CMK (cell line): Measurements from ENCODE around the gene BNC2.
"Not testable (repeated sequence)": the region's sequence is repeated elsewhere in the genome, so short reads cannot be mapped to it uniquely, and the experiment has no call there.

ENCODE experiments used
- DNase-seq: peaks from one replicate; pipeline ENCODE4 v3.0.0-alpha.2; 2010; ENCODE audit warnings: low read depth

Gene BNC2, protein sequence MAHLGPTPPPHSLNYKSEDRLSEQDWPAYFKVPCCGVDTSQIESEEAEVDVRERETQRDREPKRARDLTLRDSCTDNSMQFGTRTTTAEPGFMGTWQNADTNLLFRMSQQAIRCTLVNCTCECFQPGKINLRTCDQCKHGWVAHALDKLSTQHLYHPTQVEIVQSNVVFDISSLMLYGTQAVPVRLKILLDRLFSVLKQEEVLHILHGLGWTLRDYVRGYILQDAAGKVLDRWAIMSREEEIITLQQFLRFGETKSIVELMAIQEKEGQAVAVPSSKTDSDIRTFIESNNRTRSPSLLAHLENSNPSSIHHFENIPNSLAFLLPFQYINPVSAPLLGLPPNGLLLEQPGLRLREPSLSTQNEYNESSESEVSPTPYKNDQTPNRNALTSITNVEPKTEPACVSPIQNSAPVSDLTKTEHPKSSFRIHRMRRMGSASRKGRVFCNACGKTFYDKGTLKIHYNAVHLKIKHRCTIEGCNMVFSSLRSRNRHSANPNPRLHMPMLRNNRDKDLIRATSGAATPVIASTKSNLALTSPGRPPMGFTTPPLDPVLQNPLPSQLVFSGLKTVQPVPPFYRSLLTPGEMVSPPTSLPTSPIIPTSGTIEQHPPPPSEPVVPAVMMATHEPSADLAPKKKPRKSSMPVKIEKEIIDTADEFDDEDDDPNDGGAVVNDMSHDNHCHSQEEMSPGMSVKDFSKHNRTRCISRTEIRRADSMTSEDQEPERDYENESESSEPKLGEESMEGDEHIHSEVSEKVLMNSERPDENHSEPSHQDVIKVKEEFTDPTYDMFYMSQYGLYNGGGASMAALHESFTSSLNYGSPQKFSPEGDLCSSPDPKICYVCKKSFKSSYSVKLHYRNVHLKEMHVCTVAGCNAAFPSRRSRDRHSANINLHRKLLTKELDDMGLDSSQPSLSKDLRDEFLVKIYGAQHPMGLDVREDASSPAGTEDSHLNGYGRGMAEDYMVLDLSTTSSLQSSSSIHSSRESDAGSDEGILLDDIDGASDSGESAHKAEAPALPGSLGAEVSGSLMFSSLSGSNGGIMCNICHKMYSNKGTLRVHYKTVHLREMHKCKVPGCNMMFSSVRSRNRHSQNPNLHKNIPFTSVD

DNA sequence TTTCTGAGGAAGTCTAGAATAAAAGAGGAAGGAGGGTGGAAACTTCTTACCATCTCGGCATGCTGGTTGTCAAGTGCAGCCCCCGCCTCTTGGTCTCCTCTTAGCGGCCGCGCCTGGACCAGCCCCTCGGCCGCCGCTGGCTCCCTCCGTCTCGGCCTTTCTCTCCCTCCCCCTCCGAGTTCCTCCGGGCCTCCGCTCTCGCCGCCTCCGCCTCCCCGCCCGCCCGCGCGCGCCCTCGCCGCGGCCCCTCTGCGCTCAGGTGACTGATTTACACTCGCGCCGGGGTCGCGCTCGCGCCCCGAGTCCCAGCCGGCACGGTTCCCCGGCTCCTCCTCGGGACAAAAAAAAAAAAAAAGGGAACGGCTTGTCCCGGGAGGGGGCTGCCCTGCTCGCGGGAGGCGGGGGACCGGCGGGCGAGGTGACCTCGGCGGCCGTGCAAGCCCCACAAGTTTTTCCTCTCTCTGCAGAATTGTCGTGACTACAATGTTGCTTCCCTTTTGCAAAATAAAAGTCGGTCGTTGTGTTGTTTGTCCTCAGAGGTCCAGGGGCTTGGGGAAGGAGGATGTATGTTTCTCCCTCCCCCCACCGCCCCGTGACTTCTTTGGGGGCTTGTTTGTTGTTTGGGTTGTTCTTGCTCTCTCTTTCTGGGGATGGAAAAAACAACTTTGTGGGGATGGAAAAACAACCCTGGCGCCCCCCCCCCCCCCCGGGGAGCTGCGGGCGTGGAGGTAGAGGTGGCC lies at the start of gene BNC2:
Gene BNC2, minus strand, starts transcription at position 75 of the 740 bp plus-strand sequence. Its CDS starts 22 bp downstream, at position 53.
- DNase-seq: no peak

DNA sequence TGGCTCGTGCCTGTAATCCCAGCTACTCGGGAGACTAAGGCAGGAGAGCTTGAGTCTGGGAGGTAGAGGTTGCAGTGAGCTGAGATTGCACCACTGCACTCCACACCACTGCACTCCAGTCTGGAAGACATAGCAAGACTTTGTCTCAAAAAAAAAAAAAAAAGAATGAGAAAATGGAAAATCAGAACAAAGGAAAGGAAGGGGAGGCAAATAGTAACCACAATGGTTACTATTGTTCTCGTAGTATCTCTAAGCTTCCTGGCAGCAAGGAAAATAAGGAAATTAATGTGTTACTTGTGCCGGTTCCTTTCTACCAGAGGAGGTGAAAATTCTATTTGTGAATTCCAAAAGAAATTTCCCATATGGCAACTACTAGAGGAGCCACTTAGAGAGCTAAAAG lies 48.5 kb upstream of the BNC2 start:
- DNase-seq: no peak

DNA sequence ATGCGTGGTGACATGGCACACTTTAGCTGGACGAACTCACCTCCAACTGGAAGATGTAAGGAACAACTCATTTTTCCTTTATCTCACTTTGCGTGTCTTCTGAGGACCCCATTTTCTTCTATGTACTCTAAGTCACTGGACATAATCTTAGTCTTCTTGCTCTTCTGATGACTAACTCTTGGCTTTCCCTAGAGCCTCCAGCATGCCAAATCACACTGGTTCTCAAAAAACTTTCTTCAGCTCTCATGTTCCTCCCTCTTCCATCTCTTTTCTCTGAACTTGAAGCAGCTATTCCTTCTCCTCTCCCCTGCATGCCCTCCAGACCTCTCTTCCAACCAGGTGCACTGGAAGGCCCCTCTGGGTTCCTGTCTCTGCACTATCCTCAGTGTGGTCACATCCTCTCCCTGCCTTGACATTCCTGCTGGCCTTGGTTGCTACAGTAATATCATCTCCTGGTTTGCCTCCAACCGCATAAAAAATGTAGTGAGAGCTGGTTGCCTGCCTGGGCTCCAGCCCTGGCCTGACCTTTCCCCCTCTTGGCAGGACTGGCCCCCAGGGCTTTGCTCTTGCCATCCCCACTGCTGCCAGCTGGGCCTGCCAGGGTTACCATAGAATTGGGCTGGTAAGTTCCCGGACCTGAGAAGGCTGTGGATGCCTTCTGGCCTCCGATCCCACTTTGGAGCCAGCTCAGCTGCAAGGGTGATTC lies 44.8 kb upstream of the BNC2 start:
- DNase-seq: no peak

DNA sequence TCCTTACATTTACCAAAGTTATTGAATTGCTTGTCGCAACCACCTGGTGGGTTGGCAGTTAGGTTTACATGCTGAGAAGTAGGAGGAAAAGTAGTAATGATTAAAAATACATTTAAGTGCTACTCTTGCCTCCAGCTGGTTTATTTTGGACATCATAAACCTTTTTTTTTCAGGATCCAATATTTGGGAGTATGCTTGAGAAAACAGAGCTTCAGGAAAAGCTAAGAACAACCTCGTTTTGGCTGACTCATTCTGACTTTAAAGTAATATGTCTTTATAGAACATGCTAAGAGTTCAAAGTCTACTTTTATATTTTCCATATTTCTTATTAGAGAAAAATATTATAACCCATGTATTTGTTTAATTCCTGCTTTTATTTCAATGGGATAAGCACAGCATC lies 41.7 kb upstream of the BNC2 start:
- DNase-seq: no peak

DNA sequence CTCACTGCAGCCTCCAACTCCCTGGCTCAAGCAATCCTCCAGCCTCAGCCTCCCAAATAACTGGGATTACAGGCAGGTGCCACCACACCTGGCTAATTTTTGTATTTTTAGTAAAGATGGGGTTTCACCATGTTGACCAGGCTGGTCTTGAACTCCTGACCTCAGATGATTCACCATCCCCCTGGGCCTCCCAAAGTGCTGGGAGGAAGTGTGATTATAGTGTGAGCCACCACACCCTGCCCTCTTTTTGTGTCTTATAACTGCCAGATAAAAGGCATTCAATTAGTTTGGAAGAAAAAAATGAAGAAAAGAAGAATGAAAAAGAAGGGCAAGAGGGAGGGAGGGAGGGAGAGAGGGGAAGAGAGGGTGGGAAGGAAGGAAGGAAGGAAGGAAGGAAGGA lies 37.7 kb upstream of the BNC2 start:
- DNase-seq: not testable (repeated sequence)

DNA sequence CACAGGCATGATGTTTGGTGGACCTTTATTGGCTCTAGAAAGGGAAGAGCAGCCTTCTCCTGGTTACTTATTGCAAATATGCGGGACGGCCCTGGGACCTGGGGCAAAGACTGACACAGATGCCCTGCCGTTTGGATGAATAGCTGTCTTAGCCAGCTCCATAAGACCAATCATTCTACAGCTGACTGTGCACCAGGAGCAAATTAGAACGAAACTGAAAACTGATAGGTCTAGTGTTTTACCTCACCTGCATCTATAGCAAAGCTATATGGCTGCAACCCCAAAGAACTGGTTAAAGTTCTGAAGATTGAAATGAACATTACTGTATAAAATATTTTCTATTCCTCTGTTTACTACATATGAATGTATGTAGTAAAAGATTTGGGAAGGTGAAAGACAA lies 34.2 kb upstream of the BNC2 start:
- DNase-seq: no peak

DNA sequence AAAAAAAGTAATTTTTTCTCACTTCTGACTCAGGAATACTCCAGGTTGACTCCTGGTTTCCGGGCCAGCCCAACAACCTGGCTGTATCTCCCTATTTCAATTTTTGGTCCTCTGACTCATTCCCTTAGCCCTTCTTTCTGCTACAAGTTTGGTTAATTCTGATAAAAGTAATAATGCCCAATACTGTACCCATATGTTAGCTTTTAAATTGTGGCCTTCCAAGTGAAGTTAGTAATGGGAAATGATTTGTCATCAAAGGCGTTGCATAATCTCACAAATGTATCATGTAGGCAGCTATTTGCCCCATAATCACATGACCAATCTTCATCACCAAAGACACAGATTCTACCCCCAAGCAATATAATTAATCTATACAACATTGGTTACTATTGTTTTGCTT lies 31.1 kb upstream of the BNC2 start:
- DNase-seq: no peak

DNA sequence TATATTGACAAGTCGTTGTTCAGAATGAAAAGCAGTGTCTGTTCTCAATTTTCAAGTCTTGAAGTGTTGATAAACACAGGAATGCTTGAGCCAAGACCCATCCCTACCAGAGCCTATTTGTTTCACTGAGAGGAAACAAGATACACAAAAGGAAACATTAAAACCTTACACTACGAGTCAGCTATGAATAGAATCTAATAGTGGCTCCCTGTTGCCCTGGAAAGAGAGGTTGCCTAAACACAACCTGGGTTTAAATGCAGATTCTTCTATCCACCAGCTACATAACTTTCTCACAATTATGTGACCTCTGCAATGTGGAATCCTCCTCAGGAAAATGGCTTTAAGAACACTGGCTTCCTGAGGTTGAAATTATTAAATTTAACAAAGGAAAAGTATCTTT lies 29.1 kb upstream of the BNC2 start:
- no peak for DNase-seq

DNA sequence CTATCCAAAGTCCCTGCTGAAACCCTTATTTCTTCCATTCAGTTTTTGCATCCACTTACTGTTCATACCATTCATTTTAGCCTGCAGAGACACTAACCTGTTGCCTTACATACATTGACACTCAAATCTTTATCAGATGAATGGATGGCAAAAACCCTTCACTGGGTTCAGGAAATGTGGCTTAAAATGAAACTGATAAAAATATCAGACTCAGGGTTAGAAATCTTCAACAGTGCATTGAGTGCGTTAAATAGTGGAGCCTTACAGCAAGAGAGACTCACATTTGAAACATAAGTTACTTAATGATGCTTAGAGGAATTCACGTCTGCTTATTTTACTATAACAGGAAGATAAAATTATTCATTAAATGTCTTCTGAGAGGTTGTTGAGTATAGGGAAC lies 28.0 kb upstream of the BNC2 start:
- DNase-seq: no peak

DNA sequence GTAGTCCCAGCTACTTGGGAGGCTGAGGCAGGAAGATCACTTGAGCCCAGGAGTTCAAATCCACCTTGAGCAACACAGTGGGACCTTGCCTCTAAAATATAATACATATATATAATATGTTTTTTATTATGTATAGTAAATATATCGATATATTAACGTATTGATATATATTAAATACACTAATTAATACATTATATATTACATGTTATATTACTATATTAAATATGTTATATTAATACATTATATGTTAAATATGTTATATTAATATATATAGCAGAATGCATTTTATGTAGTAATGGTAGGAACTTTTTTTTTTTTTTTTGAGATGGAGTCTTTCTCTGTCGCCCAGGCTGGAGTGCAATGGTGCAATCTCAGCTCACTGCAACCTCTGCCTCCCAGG lies 18.1 kb upstream of the BNC2 start:
- DNase-seq: no peak

DNA sequence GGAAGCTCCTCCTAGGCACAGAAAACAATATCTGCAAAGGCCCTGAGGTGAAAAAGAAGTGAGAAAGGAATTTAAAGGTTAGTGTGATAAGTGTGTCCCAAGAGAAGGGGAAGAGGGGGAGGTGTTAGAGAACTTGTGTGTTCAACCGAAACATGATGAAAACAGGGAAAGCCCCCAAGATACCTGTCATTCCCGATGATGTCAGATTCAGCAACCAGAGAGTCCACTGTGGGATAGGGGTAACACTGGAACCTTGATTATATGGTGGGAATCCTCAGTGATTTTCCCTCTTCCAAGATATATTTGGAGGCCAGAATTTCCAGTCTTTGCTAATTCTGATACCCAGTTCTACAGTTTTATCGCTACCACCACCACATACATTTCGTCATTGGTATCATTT lies 15.5 kb upstream of the BNC2 start:
- no peak for DNase-seq

DNA sequence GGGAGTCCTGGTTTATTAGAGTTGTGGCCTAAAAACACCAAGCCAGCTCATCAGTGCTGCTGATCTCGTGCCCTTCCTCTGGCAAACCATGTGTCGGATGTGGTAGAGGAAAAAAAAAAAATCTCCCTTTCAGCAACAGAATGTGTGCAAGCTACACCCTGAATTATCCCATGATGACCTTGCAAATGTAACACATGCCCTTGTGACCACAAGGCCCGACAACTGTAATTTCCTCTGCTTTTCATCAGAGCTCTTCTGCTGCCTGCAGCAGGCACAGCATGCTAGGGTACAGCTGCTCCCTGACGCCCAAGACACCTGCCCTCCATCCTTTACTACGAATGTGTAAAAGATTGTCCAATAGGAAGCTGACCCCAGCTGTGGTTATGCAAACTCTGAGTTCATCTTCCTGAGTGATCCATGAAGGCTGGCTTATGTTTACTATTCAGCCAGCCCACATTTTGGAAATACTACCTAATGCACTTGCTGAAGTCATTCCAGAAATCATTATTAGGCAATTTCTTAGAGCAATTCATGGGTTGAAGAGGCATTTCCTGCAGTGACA lies 14.6 kb upstream of the BNC2 start:
- DNase-seq: peak; percentile 37

DNA sequence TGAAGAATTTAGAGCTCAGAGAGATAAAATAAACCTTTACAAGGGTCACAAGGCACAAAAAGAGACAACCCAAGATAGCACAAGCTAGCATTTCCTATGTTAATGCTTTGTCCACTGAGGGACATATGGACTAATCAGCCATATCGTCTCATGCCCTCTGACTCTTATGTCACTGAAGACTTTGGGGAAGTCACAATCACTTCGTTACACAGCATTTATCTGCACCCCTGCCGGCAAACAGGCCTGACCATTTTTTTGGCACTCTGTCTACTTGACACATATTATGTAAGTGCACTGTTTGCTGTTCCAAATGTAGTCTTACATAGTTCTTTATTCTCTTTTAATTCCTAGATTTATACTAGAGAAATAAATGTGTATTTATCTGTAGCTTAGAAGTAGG lies 13.9 kb upstream of the BNC2 start:
- no peak for DNase-seq

DNA sequence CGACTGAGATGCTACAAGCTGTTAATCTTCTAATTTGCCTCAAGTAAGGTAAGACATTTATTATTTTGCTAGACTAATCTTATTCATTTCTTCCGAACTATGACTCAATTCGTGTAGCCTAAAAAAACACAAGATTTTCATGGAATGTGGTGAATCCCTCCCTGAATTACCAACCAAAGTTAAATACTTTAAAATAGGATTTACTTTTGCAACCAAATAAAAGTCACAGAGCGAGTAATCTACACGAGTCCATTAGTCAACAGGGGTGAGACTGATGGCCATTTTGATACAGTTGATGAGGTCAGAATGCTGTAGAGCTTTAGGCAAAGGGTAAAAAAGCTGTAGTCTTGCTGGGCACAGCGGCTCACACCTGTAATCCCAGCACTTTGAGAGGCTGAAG lies 13.1 kb upstream of the BNC2 start:
- DNase-seq: no peak

DNA sequence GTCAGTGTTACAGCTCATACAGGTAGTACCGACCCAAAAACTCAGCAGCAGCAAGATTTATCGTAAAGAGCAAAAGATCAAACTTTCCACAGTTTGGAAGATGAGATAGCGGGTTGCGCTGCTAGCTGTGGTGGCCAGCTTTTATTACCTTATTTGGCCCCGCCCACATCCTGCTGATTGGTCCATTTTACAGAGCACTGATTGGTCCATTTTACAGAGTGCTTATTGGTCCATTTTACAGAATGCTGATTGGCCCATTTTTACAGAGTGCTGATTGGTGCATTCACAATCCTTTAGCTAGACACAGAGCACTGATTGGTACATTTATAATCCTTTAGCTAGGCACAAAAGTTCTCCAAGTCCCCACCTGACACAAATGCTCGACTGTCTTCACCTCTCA lies 12.0 kb upstream of the BNC2 start:
- not testable (repeated sequence) for DNase-seq

DNA sequence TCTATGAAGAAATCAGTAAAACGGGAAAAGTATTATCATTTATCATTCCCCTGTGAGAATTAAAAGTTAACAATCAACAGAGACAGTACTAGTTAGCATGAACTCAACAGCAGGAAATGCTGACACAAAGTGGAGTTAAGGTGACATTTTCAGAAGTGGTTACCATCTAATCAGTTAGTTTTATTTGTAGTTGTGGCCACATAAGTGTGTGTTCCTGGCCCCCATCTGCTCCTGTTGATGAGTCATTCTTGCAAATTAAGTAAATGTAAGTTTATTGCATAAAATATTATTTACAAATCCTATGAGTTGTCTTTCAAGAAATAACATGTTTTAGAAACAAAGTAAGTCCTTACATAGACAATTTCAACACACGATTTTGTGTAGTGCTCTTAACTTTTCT lies 8.9 kb upstream of the BNC2 start:
- no peak for DNase-seq

DNA sequence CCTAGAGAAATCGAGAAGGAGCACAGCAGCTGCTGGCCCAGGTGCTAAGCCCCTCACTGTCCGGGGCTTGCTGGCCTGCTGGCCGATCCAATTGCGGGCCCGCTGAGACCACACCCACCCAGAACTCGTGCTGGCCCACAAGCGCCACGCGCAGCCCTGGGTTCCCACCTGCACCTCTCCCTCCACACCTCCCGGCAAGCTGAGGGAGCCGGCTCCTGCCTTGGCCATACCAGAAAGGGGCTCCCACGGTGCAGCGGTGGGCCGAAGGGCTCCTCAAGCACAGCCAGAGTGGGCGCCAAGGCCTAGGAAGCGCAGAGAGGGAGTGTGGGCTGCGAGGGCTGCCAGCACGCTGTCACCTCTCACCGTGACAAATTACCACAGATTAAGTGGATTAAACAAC lies 6.8 kb upstream of the BNC2 start:
- no peak for DNase-seq

DNA sequence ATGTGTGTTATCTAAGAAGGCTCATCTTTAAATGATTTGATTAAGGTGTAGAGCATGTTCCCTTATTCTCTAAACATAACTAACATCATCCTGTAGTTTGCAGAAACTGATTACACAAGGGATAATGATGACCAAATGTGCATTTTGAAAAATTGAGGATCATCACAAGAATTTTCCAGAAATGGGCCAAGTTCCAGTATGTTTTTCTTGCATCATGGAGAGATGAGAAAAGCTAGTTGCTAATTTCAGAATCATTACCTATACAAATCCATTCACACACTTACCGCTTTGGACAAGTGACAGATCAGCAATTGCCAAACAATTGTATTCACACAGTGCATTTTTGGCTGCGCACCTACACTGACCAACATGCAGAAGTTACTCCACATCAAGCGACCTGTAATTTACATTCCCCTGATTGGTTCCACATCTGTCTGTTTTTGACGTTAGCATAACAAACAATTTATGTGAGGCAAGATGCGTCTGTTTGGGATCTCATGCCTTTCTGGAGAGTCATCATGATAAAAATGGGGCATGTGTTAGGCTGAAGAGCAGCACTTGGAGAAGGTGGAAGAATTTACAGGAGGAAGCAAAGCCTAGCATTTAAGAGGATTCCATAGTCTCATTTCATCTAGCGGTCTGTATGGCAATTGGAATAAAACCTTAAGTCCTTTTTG lies 2.8 kb upstream of the BNC2 start:
- no peak for DNase-seq

DNA sequence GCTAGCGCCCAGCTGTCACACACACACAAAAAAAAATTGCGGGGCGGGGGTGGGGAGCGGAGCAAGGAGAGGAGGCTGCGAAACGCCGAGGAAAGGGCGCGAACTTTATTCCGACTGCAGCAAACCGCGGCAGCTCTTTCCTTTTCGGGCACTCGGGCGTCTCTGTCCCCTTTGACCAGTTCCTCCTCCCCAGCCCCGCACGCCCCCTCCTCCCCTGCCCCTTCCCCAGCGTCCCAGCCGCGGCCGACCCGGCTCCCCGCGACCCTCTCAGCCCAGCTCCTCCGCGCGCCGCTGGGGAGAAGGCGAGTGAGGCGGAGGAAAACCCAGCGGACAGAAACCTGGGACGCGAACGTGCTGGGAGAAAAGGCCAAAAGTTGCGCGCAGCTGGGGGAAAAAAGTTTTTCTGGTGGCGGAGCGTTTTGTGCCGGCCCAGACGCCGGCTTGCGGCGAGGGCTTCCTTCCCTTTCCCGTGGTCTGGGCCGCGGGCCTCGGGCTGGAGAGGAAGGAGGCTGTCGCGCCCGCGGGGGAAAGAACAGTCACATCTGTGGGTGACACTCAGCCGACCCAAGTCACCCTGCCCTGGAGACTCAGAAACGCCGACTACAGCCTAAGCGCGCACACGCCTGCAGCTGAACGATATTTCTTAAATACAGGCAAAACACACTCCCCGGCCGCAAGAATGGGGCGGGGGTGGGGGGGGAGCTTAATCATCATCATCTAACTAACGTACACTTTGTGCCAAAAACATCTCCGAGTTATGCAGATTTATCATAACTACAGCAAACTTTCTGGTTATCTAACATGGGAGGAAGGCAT lies 1.1 kb upstream of the BNC2 start:
- no peak for DNase-seq
